OCI-LY1 (cell line): Measurements from ENCODE around the gene CITED1.

Experiments
- CTCF ChIP-seq: fragments of 200-600 bp; sonication (generic), shearing (Covaris generic); IDR thresholded peaks from 2 replicates; pipeline ENCODE4 v1.5.1; 2017; ENCODE audit warnings: mild to moderate bottlenecking, antibody characterized with exemption, low read length, moderate library complexity, mixed read lengths
- EZH2 ChIP-seq: fragments of 200-600 bp; sonication (generic), shearing (Covaris generic); IDR thresholded peaks from 2 replicates; pipeline ENCODE4 v1.8.0; 2017; ENCODE audit warnings: borderline replicate concordance, mixed run types, mild to moderate bottlenecking, antibody characterized with exemption, low read length, moderate library complexity, mixed read lengths

- TF ChIP-seq EZH2 = no peak
- no peak for TF ChIP-seq CTCF
Observed at GRCh38 chrX:72351606-72352334, 46.1 kb upstream of the CITED1 start.
